Measurements from ENCODE around the gene PRR20A. TPM values are rescaled to one million over a fixed set of nuclear protein-coding genes. Genes with fewer than 3 reads are reported as not detected.
"Not testable (repeated sequence)": the region's sequence is repeated elsewhere in the genome, so short reads cannot be mapped to it uniquely, and the experiment has no call there.

PRR20A gene
- total RNA-seq, result not detected

GRCh38 chr13:57140235-57140968 is at the start of gene PRR20A:
TSS of gene PRR20A (plus strand) at chr13:57140918. CDS start at chr13:57141305, 387 bp downstream.
- H3K9me3 Mint-ChIP-seq; H3K27ac Mint-ChIP-seq; H3K4me1 Mint-ChIP-seq; H3K4me3 Mint-ChIP-seq; H3K27me3 Mint-ChIP-seq; ATAC-seq (replicated peaks); H3K36me3 Mint-ChIP-seq (ENCODE audit: low read depth): not testable (repeated sequence)

GRCh38 chr13:57114945-57115344 is 25.8 kb upstream of the PRR20A start:
- Mint-ChIP-seq H3K36me3 (ENCODE audit: low read depth) (no peaks in the 10 kb centered on the region), H3K27ac (no peak overlapping the region), H3K27me3 (no peaks in the 10 kb centered on the region), H3K4me1 (no peaks in the 10 kb centered on the region), H3K4me3 (no peak overlapping the region), H3K9me3 (peaks cover 22% of the 10 kb centered on the region)
- no peak for ATAC-seq (replicated peaks)

GRCh38 chr13:57123681-57124080 is 17.0 kb upstream of the PRR20A start:
- Mint-ChIP-seq H3K27ac (no peak overlapping the region), H3K27me3 (no peaks in the 10 kb centered on the region), H3K4me3 (no peak overlapping the region), H3K36me3 (ENCODE audit: low read depth) (no peaks in the 10 kb centered on the region), H3K9me3 (peaks cover 4% of the 10 kb centered on the region), H3K4me1 (no peaks in the 10 kb centered on the region)
- ATAC-seq (replicated peaks), result no peak

GRCh38 chr13:57128909-57129308 is 11.8 kb upstream of the PRR20A start:
- Mint-ChIP-seq H3K9me3 (no peaks in the 10 kb centered on the region), H3K36me3 (ENCODE audit: low read depth) (no peaks in the 10 kb centered on the region), H3K4me3 (no peak overlapping the region), H3K27ac (no peak overlapping the region), H3K4me1 (no peaks in the 10 kb centered on the region), H3K27me3 (no peaks in the 10 kb centered on the region)
- ATAC-seq (replicated peaks), result no peak

- H3K9me3 Mint-ChIP-seq, result peaks cover 4% of the 10 kb centered on the region
- H3K4me3 Mint-ChIP-seq, result no peak overlapping the region
- no peak overlapping the region for H3K27ac Mint-ChIP-seq
- no peak for ATAC-seq (replicated peaks)
- no peaks in the 10 kb centered on the region for H3K36me3 Mint-ChIP-seq (ENCODE audit: low read depth)
- no peaks in the 10 kb centered on the region for H3K27me3 Mint-ChIP-seq
- H3K4me1 Mint-ChIP-seq, result no peaks in the 10 kb centered on the region
Observed at GRCh38 chr13:57136093-57136492, 4.6 kb upstream of the PRR20A start.

- H3K36me3 Mint-ChIP-seq (ENCODE audit: low read depth), result no peaks in the 10 kb centered on the region
- no peak overlapping the region for H3K4me3 Mint-ChIP-seq
- H3K4me1 Mint-ChIP-seq, result no peaks in the 10 kb centered on the region
Observed at GRCh38 chr13:57137585-57137984, 3.1 kb upstream of the PRR20A start.

GRCh38 chr13:57138988-57139387 is 1.7 kb upstream of the PRR20A start:
- Mint-ChIP-seq H3K4me3 (no peak overlapping the region), H3K4me1 (no peaks in the 10 kb centered on the region), H3K27ac (no peak overlapping the region), H3K27me3 (no peaks in the 10 kb centered on the region), H3K36me3 (ENCODE audit: low read depth) (no peaks in the 10 kb centered on the region), H3K9me3 (peaks cover 4% of the 10 kb centered on the region)
- ATAC-seq (replicated peaks), result no peak

More at GRCh38 chr13:57137585-57137984, 3.1 kb upstream of the PRR20A start:
- H3K27ac Mint-ChIP-seq, result no peak overlapping the region
- H3K27me3 Mint-ChIP-seq, result no peaks in the 10 kb centered on the region
- peaks cover 4% of the 10 kb centered on the region for H3K9me3 Mint-ChIP-seq
- no peak for ATAC-seq (replicated peaks)

- not testable (repeated sequence) for H3K4me1 Mint-ChIP-seq
Observed at GRCh38 chr13:57139781-57140180, 937 bp upstream of the PRR20A start.

GRCh38 chr13:57147188-57147587 is 6.5 kb downstream of the PRR20A start, which contains the start of gene PRR20B:
TSS of gene PRR20B (plus strand) at chr13:57147488. CDS start at chr13:57147875, 387 bp downstream.
- not testable (repeated sequence) for ATAC-seq (replicated peaks); H3K9me3 Mint-ChIP-seq; H3K27me3 Mint-ChIP-seq; H3K4me3 Mint-ChIP-seq; H3K27ac Mint-ChIP-seq; H3K36me3 Mint-ChIP-seq (ENCODE audit: low read depth); H3K4me1 Mint-ChIP-seq

More at GRCh38 chr13:57139781-57140180, 937 bp upstream of the PRR20A start:
- H3K4me3 Mint-ChIP-seq; H3K27me3 Mint-ChIP-seq; H3K27ac Mint-ChIP-seq; H3K9me3 Mint-ChIP-seq; ATAC-seq (replicated peaks); H3K36me3 Mint-ChIP-seq (ENCODE audit: low read depth): not testable (repeated sequence)

GRCh38 chr13:57148106-57148505 is 7.4 kb downstream of the PRR20A start:
- H3K36me3 Mint-ChIP-seq (ENCODE audit: low read depth); H3K27me3 Mint-ChIP-seq; H3K4me1 Mint-ChIP-seq; H3K4me3 Mint-ChIP-seq; H3K9me3 Mint-ChIP-seq; H3K27ac Mint-ChIP-seq; ATAC-seq (replicated peaks): not testable (repeated sequence)

GRCh38 chr13:57153761-57154160 is 13.0 kb downstream of the PRR20A start, which contains the start of gene PRR20C:
TSS of gene PRR20C (plus strand) at chr13:57154061. CDS start at chr13:57154448, 387 bp downstream.
- not testable (repeated sequence) for H3K36me3 Mint-ChIP-seq (ENCODE audit: low read depth); H3K27me3 Mint-ChIP-seq; H3K9me3 Mint-ChIP-seq; H3K27ac Mint-ChIP-seq; H3K4me3 Mint-ChIP-seq; ATAC-seq (replicated peaks); H3K4me1 Mint-ChIP-seq

GRCh38 chr13:57160332-57160731 is 19.6 kb downstream of the PRR20A start, which contains the start of gene PRR20D:
TSS of gene PRR20D (plus strand) at chr13:57160632. CDS start at chr13:57161019, 387 bp downstream.
- not testable (repeated sequence) for H3K36me3 Mint-ChIP-seq (ENCODE audit: low read depth); H3K27me3 Mint-ChIP-seq; ATAC-seq (replicated peaks); H3K4me1 Mint-ChIP-seq; H3K27ac Mint-ChIP-seq; H3K4me3 Mint-ChIP-seq; H3K9me3 Mint-ChIP-seq

GRCh38 chr13:57166897-57167296 is 26.2 kb downstream of the PRR20A start, which contains the start of gene PRR20E:
TSS of gene PRR20E (plus strand) at chr13:57167197. CDS start at chr13:57167584, 387 bp downstream.
- H3K27me3 Mint-ChIP-seq; H3K36me3 Mint-ChIP-seq (ENCODE audit: low read depth); ATAC-seq (replicated peaks); H3K27ac Mint-ChIP-seq; H3K4me3 Mint-ChIP-seq; H3K4me1 Mint-ChIP-seq; H3K9me3 Mint-ChIP-seq: not testable (repeated sequence)

GRCh38 chr13:57191667-57192066 is 50.9 kb downstream of the PRR20A start:
- H3K27me3 Mint-ChIP-seq, result no peaks in the 10 kb centered on the region
- no peaks in the 10 kb centered on the region for H3K36me3 Mint-ChIP-seq (ENCODE audit: low read depth)
- no peak overlapping the region for H3K4me3 Mint-ChIP-seq
- no peaks in the 10 kb centered on the region for H3K4me1 Mint-ChIP-seq
- H3K27ac Mint-ChIP-seq, result no peak overlapping the region
- no peaks in the 10 kb centered on the region for H3K9me3 Mint-ChIP-seq
- no peak for ATAC-seq (replicated peaks)
